Measurements from ENCODE around the gene ACTL8. TPM values are rescaled to one million over a fixed set of nuclear protein-coding genes. Genes with fewer than 3 reads are reported as not detected.

Gene ACTL8
- total and polyA plus RNA-seq, 2 donors from 2014 or later, result not detected

- FAIRE-seq, result no peak
- TF ChIP-seq CTCF (IDR thresholded peaks at IDR 0.05; ENCODE audit: borderline replicate concordance, extremely low read depth, insufficient read depth), result no peak
- intact Hi-C loops (cut with DNase I), result no loop called here
Measured at GRCh38 chr1:17873007-17873675, 118.0 kb downstream of the ACTL8 start.

GRCh38 chr1:17874231-17874630 is 119.1 kb downstream of the ACTL8 start:
- no peak overlapping the region for H3K9ac ChIP-seq (ENCODE audit: low read length in 3 of 3)
- no peaks in the 10 kb centered on the region for H3K36me3 ChIP-seq (ENCODE audit: control insufficient read depth in 2 of 3, insufficient read depth in 3 of 3, low read length in 3 of 3)
- H3K9me3 ChIP-seq (ENCODE audit: control insufficient read depth in 2 of 3, insufficient read depth in 1 of 3, low read length in 3 of 3), result peaks cover 0 to 5% (median 0%) of the 10 kb centered on the region in 3 donors
- intact Hi-C loops (cut with DNase I), result no loop called here
- DNase-seq (no peak), FAIRE-seq (no peak)
- TF ChIP-seq CTCF (IDR thresholded peaks at IDR 0.05; ENCODE audit: borderline replicate concordance, extremely low read depth, insufficient read depth), result no peak
- H3K4me1 ChIP-seq (ENCODE audit: control insufficient read depth in 2 of 3, insufficient read depth in 2 of 3, low read depth in 1 of 3, low read length in 3 of 3), result no peaks in the 10 kb centered on the region
- H3K27me3 ChIP-seq (ENCODE audit: control insufficient read depth, insufficient read depth, low read length), result no peaks in the 10 kb centered on the region
- H3K4me3 ChIP-seq (ENCODE audit: low read length in 3 of 3), result no peak overlapping the region
- no peak overlapping the region for H3K27ac ChIP-seq (ENCODE audit: low read depth in 2 of 2, low read length in 2 of 2)

More at GRCh38 chr1:17873007-17873675, 118.0 kb downstream of the ACTL8 start:
- Histone ChIP-seq H3K4me3 (ENCODE audit: low read length in 3 of 3) (no peak overlapping the region), H3K4me1 (ENCODE audit: control insufficient read depth in 2 of 3, insufficient read depth in 2 of 3, low read depth in 1 of 3, low read length in 3 of 3) (no peaks in the 10 kb centered on the region), H3K9ac (ENCODE audit: low read length in 3 of 3) (no peak overlapping the region), H3K36me3 (ENCODE audit: control insufficient read depth in 2 of 3, insufficient read depth in 3 of 3, low read length in 3 of 3) (no peaks in the 10 kb centered on the region), H3K9me3 (ENCODE audit: control insufficient read depth in 2 of 3, insufficient read depth in 1 of 3, low read length in 3 of 3) (peaks cover 0 to 5% (median 0%) of the 10 kb centered on the region in 3 donors), H3K27me3 (ENCODE audit: control insufficient read depth, insufficient read depth, low read length) (no peaks in the 10 kb centered on the region), H3K27ac (ENCODE audit: low read depth in 2 of 2, low read length in 2 of 2) (no peak overlapping the region)
- DNase-seq, result peak in 1 of 5 donors; percentile 51

GRCh38 chr1:17874710-17875109 is 119.6 kb downstream of the ACTL8 start:
- DNase-seq, result peak in 4 of 5 donors; percentile 18 to 65 (median 52)
- no peak for FAIRE-seq
- H3K36me3 ChIP-seq (ENCODE audit: control insufficient read depth in 2 of 3, insufficient read depth in 3 of 3, low read length in 3 of 3), result no peaks in the 10 kb centered on the region
- no peak overlapping the region for H3K4me3 ChIP-seq (ENCODE audit: low read length in 3 of 3)
- H3K9ac ChIP-seq (ENCODE audit: low read length in 3 of 3), result no peak overlapping the region
- no peak for TF ChIP-seq CTCF (IDR thresholded peaks at IDR 0.05; ENCODE audit: borderline replicate concordance, extremely low read depth, insufficient read depth)
- peaks cover 0 to 5% (median 0%) of the 10 kb centered on the region in 3 donors for H3K9me3 ChIP-seq (ENCODE audit: control insufficient read depth in 2 of 3, insufficient read depth in 1 of 3, low read length in 3 of 3)
- H3K27me3 ChIP-seq (ENCODE audit: control insufficient read depth, insufficient read depth, low read length), result no peaks in the 10 kb centered on the region
- intact Hi-C loops (cut with DNase I), result no loop called here
- H3K27ac ChIP-seq (ENCODE audit: low read depth in 2 of 2, low read length in 2 of 2), result no peak overlapping the region
- no peaks in the 10 kb centered on the region for H3K4me1 ChIP-seq (ENCODE audit: control insufficient read depth in 2 of 3, insufficient read depth in 2 of 3, low read depth in 1 of 3, low read length in 3 of 3)

Measured in kidney (tissue), 14 donors.